ENCODE data around the gene ATG16L2.
A peak's percentile ranks its signal among the peaks of the same experiment; 100 is the strongest.
"Not testable (repeated sequence)": the region's sequence is repeated elsewhere in the genome, so short reads cannot be mapped to it uniquely, and the experiment has no call there.

ATG16L2 gene

DNA sequence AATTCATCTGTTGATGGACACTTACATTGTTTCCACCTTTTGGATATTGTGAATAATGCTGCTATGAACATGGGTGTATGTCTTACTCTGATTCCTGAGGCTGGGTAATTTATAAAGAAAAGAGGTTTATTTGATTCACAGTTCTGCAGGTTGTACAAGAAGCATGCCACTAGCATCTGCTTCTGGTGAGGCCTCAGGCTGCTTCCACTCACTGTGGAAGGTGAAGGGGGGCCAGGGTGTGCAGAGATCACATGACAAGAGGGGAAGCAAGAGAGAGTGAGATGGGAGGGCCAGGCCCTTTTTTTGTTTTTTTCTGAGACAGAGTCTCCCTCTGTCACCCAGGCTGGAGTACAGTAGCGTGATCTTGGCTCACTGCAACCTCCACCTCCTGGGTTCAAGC is 7.8 kb upstream of the ATG16L2 start:
- H3K56ac ChIP-seq (ENCODE audit: low read length); H3K9ac ChIP-seq (ENCODE audit: low read length): not testable (repeated sequence)

DNA sequence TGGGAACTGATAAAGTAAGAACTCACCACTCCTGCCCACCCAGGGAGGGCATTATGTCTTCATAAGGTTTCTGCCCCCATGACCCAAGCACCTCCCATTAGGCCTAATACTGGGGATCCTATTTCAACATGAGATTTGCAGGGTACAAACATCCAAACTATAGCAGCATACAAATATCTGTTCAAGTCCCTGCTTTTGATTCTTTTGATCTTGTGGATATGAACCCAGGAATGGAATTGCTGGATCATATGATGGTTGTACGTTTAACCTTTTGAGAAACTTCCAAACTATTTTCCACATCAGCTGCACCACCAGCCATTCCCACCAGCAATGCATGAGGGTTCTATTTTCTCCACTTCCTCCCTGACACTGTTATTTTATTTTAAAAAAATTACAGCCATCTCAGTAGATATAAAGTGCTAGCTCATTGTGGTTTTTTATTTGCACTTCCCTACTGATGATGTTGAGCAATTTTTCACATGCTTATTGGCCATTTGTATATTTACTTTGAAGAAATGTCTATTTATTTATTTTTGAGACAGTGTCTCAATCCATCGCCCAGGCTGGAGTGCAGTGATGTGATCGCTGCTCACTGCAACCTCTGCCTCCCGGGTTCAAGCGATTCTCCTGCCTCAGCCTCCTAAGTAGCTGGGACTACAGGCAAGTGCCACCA is 7.1 kb upstream of the ATG16L2 start:
- Histone ChIP-seq H3K4ac (ENCODE audit: low read depth, low read length) (no peak overlapping the region), H4K5ac (ENCODE audit: low read length) (no peak overlapping the region), H3K4me3 (ENCODE audit: low read length) (no peak overlapping the region), H2BK5ac (ENCODE audit: low read length) (no peak overlapping the region), H3K27me3 (ENCODE audit: insufficient read depth, low read length, poor library complexity) (no peaks in the 10 kb centered on the region), H3K4me2 (ENCODE audit: low read length) (no peak overlapping the region), H2BK120ac (ENCODE audit: low read depth, low read length) (no peak overlapping the region), H3K18ac (ENCODE audit: low read length) (no peak overlapping the region), H3K56ac (ENCODE audit: low read length) (no peak overlapping the region), H3K4me1 (ENCODE audit: control insufficient read depth, low read depth, low read length) (no peaks in the 10 kb centered on the region), H2BK15ac (replicated peaks; ENCODE audit: low read depth) (no peak overlapping the region), H3K27ac (ENCODE audit: low read depth, low read length) (no peak overlapping the region), H3K23ac (ENCODE audit: low read length) (no peak overlapping the region), H3K79me1 (ENCODE audit: low read length) (no peaks in the 10 kb centered on the region), H3K79me2 (ENCODE audit: control insufficient read depth, insufficient read depth, low read length) (no peaks in the 10 kb centered on the region), H4K8ac (ENCODE audit: low read depth, low read length) (no peak overlapping the region), H3K36me3 (ENCODE audit: control insufficient read depth, insufficient read depth, low read length) (no peaks in the 10 kb centered on the region), H3K9ac (ENCODE audit: low read length) (no peak overlapping the region), H2AK5ac (ENCODE audit: low read length) (no peak overlapping the region)
- no CpG with 5 or more reads among the region's 5 CpGs for WGBS (ENCODE audit: extremely low coverage, insufficient coverage, low lambda C conversion rate)
- DNase-seq = no peak

More for the DNA sequence above, 7.8 kb upstream of the ATG16L2 start:
- H3K18ac ChIP-seq (ENCODE audit: low read length); H3K79me2 ChIP-seq (ENCODE audit: control insufficient read depth, insufficient read depth, low read length); H3K36me3 ChIP-seq (ENCODE audit: control insufficient read depth, insufficient read depth, low read length); H4K5ac ChIP-seq (ENCODE audit: low read length); H2BK120ac ChIP-seq (ENCODE audit: low read depth, low read length); H4K8ac ChIP-seq (ENCODE audit: low read depth, low read length); H2BK15ac ChIP-seq (replicated peaks; ENCODE audit: low read depth); H3K27ac ChIP-seq (ENCODE audit: low read depth, low read length); H3K4me3 ChIP-seq (ENCODE audit: low read length); H3K27me3 ChIP-seq (ENCODE audit: insufficient read depth, low read length, poor library complexity); H3K23ac ChIP-seq (ENCODE audit: low read length); H2BK5ac ChIP-seq (ENCODE audit: low read length); H3K4ac ChIP-seq (ENCODE audit: low read depth, low read length); H3K4me2 ChIP-seq (ENCODE audit: low read length); H3K79me1 ChIP-seq (ENCODE audit: low read length); DNase-seq; H2AK5ac ChIP-seq (ENCODE audit: low read length); H3K4me1 ChIP-seq (ENCODE audit: control insufficient read depth, low read depth, low read length): not testable (repeated sequence)
- no CpG with 5 or more reads among the region's 1 CpG for whole genome bisulfite sequencing (ENCODE audit: extremely low coverage, insufficient coverage, low lambda C conversion rate)

DNA sequence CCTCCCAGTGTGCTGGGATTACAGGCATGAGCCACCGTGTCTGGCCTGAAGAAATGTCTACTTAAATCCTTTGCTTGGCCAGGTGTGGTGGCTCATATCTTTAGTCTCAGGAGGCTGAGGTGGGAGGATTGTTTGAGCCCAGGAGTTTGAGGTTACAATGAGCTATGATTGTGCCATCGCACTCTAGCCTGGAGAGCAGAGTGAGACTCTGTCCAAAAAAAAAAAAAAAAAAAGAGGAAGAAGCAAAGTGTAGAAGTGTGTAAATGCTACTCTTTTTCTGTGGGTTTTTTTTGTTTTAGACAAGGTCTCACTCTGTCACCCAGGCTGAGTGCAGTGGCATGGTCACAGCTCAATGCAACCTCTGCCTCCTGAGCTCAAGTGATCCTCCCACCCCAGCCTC is 6.4 kb upstream of the ATG16L2 start:
- H3K56ac ChIP-seq (ENCODE audit: low read length) = no peak overlapping the region
- no peak overlapping the region for H2BK5ac ChIP-seq (ENCODE audit: low read length)
- H3K4me1 ChIP-seq (ENCODE audit: control insufficient read depth, low read depth, low read length) = no peaks in the 10 kb centered on the region
- H2AK5ac ChIP-seq (ENCODE audit: low read length) = no peak overlapping the region
- H3K9ac ChIP-seq (ENCODE audit: low read length) = no peak overlapping the region
- no peak overlapping the region for H3K23ac ChIP-seq (ENCODE audit: low read length)
- no CpG with 5 or more reads among the region's 2 CpGs for WGBS (ENCODE audit: extremely low coverage, insufficient coverage, low lambda C conversion rate)
- no peak overlapping the region for H2BK120ac ChIP-seq (ENCODE audit: low read depth, low read length)
- H3K4ac ChIP-seq (ENCODE audit: low read depth, low read length) = no peak overlapping the region
- H2BK15ac ChIP-seq (replicated peaks; ENCODE audit: low read depth) = no peak overlapping the region
- no peaks in the 10 kb centered on the region for H3K79me1 ChIP-seq (ENCODE audit: low read length)
- no peaks in the 10 kb centered on the region for H3K79me2 ChIP-seq (ENCODE audit: control insufficient read depth, insufficient read depth, low read length)
- H3K4me2 ChIP-seq (ENCODE audit: low read length) = no peak overlapping the region
- H3K4me3 ChIP-seq (ENCODE audit: low read length) = no peak overlapping the region
- no peak overlapping the region for H3K27ac ChIP-seq (ENCODE audit: low read depth, low read length)
- no peak overlapping the region for H4K5ac ChIP-seq (ENCODE audit: low read length)
- no peaks in the 10 kb centered on the region for H3K36me3 ChIP-seq (ENCODE audit: control insufficient read depth, insufficient read depth, low read length)
- H4K8ac ChIP-seq (ENCODE audit: low read depth, low read length) = no peak overlapping the region
- no peak overlapping the region for H3K18ac ChIP-seq (ENCODE audit: low read length)
- H3K27me3 ChIP-seq (ENCODE audit: insufficient read depth, low read length, poor library complexity) = no peaks in the 10 kb centered on the region
- no peak for DNase-seq

DNA sequence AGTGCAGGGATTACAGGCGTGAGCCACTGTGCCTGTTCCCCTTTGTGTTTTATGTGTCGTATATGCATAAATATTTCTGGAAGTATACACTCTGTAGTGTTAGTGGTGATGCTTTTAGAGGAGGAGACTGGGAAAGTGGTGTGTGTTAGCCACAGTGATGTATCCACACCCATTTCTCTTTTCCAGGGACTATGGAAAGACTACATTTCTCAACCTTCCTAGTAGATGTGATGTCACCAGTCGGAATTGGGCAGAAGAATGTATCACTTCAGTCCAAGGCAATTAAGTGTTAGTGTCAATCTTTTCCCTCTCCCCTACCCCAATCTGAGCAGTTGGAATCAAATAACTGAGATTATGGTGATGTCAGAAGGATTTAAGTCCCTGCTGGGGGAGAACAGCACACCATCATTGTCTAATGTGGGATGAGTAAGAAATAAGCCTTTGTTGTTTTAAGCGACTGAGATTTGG is 5.8 kb upstream of the ATG16L2 start:
- H2AK5ac ChIP-seq (ENCODE audit: low read length) = no peak overlapping the region
- no CpG with 5 or more reads among the region's 4 CpGs for WGBS (ENCODE audit: extremely low coverage, insufficient coverage, low lambda C conversion rate)
- no peak overlapping the region for H3K27ac ChIP-seq (ENCODE audit: low read depth, low read length)

DNA sequence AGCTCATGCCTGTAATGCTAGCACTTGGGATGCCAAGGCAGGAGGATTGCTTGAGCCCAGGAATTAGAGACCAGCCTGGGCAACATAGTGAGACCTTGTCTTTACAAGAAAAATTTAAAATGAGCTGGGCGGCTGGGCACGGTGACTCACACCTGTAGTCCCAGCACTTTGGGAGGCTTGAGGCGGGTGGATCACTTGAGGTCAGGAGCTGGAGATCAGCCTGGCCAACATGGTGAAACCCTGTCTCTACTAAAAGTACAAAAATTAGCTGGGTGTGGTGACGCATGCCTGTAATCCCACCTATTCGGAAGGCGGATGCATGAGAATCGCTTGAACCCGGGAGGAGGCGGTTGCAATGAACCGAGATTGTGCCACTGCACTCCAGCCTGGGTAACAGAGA is 2.5 kb upstream of the ATG16L2 start:
- H3K56ac ChIP-seq (ENCODE audit: low read length); H3K79me2 ChIP-seq (ENCODE audit: control insufficient read depth, insufficient read depth, low read length): not testable (repeated sequence)
- no CpG with 5 or more reads among the region's 10 CpGs for WGBS (ENCODE audit: extremely low coverage, insufficient coverage, low lambda C conversion rate)

More for the DNA sequence above, 5.8 kb upstream of the ATG16L2 start:
- no peak for DNase-seq
- no peak overlapping the region for H3K4me2 ChIP-seq (ENCODE audit: low read length)
- no peaks in the 10 kb centered on the region for H3K79me2 ChIP-seq (ENCODE audit: control insufficient read depth, insufficient read depth, low read length)
- no peak overlapping the region for H2BK5ac ChIP-seq (ENCODE audit: low read length)
- no peak overlapping the region for H3K56ac ChIP-seq (ENCODE audit: low read length)
- peaks cover 3% of the 10 kb centered on the region for H3K4me1 ChIP-seq (ENCODE audit: control insufficient read depth, low read depth, low read length)
- no peak overlapping the region for H4K5ac ChIP-seq (ENCODE audit: low read length)
- H3K4me3 ChIP-seq (ENCODE audit: low read length) = no peak overlapping the region
- no peak overlapping the region for H3K4ac ChIP-seq (ENCODE audit: low read depth, low read length)
- H2BK15ac ChIP-seq (replicated peaks; ENCODE audit: low read depth) = no peak overlapping the region
- H3K27me3 ChIP-seq (ENCODE audit: insufficient read depth, low read length, poor library complexity) = no peaks in the 10 kb centered on the region
- H3K23ac ChIP-seq (ENCODE audit: low read length) = no peak overlapping the region
- H2BK120ac ChIP-seq (ENCODE audit: low read depth, low read length) = no peak overlapping the region
- H3K18ac ChIP-seq (ENCODE audit: low read length) = no peak overlapping the region
- no peaks in the 10 kb centered on the region for H3K36me3 ChIP-seq (ENCODE audit: control insufficient read depth, insufficient read depth, low read length)
- no peak overlapping the region for H3K9ac ChIP-seq (ENCODE audit: low read length)
- no peaks in the 10 kb centered on the region for H3K79me1 ChIP-seq (ENCODE audit: low read length)
- no peak overlapping the region for H4K8ac ChIP-seq (ENCODE audit: low read depth, low read length)

DNA sequence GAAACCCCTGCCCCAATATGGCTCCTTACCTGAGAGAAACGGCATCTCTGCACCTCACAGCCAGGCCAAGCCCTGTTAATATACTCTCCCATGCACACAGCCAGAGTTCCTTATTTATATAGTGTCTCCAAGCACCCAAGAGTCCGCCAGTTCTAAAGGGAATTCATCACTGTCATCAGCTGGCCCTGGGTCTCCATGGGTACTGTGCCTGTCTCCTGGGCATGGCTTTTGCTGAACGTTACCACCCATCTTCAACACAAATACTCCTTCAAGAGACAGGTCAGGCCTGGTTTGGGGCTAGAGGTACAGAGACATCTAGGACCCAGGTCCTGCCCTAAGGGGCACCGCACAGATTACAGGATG is 1.6 kb upstream of the ATG16L2 start:
- Histone ChIP-seq H3K23ac (ENCODE audit: low read length) (no peak overlapping the region), H3K27ac (ENCODE audit: low read depth, low read length) (no peak overlapping the region)
- no CpG with 5 or more reads among the region's 4 CpGs for WGBS (ENCODE audit: extremely low coverage, insufficient coverage, low lambda C conversion rate)

More for the DNA sequence above, 2.5 kb upstream of the ATG16L2 start:
- not testable (repeated sequence) for H3K79me1 ChIP-seq (ENCODE audit: low read length); H3K4me2 ChIP-seq (ENCODE audit: low read length); H3K4me3 ChIP-seq (ENCODE audit: low read length); H4K8ac ChIP-seq (ENCODE audit: low read depth, low read length); H3K4ac ChIP-seq (ENCODE audit: low read depth, low read length); H3K27ac ChIP-seq (ENCODE audit: low read depth, low read length); H2AK5ac ChIP-seq (ENCODE audit: low read length); H3K27me3 ChIP-seq (ENCODE audit: insufficient read depth, low read length, poor library complexity); H3K23ac ChIP-seq (ENCODE audit: low read length); H4K5ac ChIP-seq (ENCODE audit: low read length); H3K36me3 ChIP-seq (ENCODE audit: control insufficient read depth, insufficient read depth, low read length); H3K4me1 ChIP-seq (ENCODE audit: control insufficient read depth, low read depth, low read length); DNase-seq; H2BK5ac ChIP-seq (ENCODE audit: low read length); H2BK15ac ChIP-seq (replicated peaks; ENCODE audit: low read depth); H3K18ac ChIP-seq (ENCODE audit: low read length); H3K9ac ChIP-seq (ENCODE audit: low read length); H2BK120ac ChIP-seq (ENCODE audit: low read depth, low read length)

More for the DNA sequence above, 1.6 kb upstream of the ATG16L2 start:
- H3K4me3 ChIP-seq (ENCODE audit: low read length) = no peak overlapping the region
- no peaks in the 10 kb centered on the region for H3K27me3 ChIP-seq (ENCODE audit: insufficient read depth, low read length, poor library complexity)
- H3K18ac ChIP-seq (ENCODE audit: low read length) = no peak overlapping the region
- H2BK5ac ChIP-seq (ENCODE audit: low read length) = no peak overlapping the region
- peak overlapping the region; percentile 49 for H3K9ac ChIP-seq (ENCODE audit: low read length)
- no peaks in the 10 kb centered on the region for H3K79me2 ChIP-seq (ENCODE audit: control insufficient read depth, insufficient read depth, low read length)
- H3K4ac ChIP-seq (ENCODE audit: low read depth, low read length) = no peak overlapping the region
- H3K4me1 ChIP-seq (ENCODE audit: control insufficient read depth, low read depth, low read length) = peaks cover 4% of the 10 kb centered on the region
- H2AK5ac ChIP-seq (ENCODE audit: low read length) = no peak overlapping the region
- no peak for DNase-seq
- no peak overlapping the region for H2BK120ac ChIP-seq (ENCODE audit: low read depth, low read length)
- H3K56ac ChIP-seq (ENCODE audit: low read length) = no peak overlapping the region
- H4K5ac ChIP-seq (ENCODE audit: low read length) = no peak overlapping the region
- no peak overlapping the region for H4K8ac ChIP-seq (ENCODE audit: low read depth, low read length)
- H3K79me1 ChIP-seq (ENCODE audit: low read length) = no peaks in the 10 kb centered on the region
- no peak overlapping the region for H2BK15ac ChIP-seq (replicated peaks; ENCODE audit: low read depth)
- H3K4me2 ChIP-seq (ENCODE audit: low read length) = no peak overlapping the region
- H3K36me3 ChIP-seq (ENCODE audit: control insufficient read depth, insufficient read depth, low read length) = no peaks in the 10 kb centered on the region

All from mesendoderm (in vitro differentiated cells).